Renal cortex interstitium (tissue), 11 donors: ENCODE measurements around the gene IREB2. TPM values are rescaled to one million over a fixed set of nuclear protein-coding genes. Genes with fewer than 3 reads are reported as not detected.
"Not testable (repeated sequence)": the region's sequence is repeated elsewhere in the genome, so short reads cannot be mapped to it uniquely, and the experiment has no call there.

ENCODE experiments used
- DNase-seq, 11 donors: peaks; one replicate each; pipeline ENCODE4 v3.0.0-alpha.2; 2013; ENCODE audit warnings: low read depth in 9 of 11, low spot score in 4 of 11; ENCODE audit errors: extremely low read depth in 1 of 11
- polyA plus RNA-seq, 3 donors: library from polyadenylated mRNA; unstranded; fragments of 120-200 nt; gene quantifications; one replicate each; pipeline ENCODE4 v1.2.1, GENCODE V29; 2013; ENCODE audit not compliant: insufficient read length in 3 of 3

IREB2 gene
- polyA plus RNA-seq, 3 donors = 57.0 to 73.9 (median 68.4) TPM

DNA sequence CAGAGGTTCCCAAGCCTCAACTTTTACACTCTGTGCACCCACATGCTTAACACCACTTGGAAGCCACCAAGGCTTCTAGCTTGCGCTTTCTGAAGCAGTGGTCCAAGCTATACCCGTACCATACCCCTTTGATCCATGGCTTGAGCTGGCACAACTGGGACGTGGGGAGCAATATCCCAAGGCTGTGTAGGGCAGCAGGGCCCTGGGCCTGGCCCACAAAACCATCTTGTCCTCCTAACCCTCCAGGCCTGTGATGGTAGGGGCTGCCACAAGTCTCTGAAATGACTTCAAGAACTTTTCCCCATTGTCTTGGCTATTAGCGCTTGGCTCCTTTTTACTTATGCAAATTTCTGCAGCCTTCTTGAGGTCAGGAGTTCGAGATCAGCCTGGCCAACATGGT lies 86.2 kb downstream of the IREB2 start:
- DNase-seq = no peak

DNA sequence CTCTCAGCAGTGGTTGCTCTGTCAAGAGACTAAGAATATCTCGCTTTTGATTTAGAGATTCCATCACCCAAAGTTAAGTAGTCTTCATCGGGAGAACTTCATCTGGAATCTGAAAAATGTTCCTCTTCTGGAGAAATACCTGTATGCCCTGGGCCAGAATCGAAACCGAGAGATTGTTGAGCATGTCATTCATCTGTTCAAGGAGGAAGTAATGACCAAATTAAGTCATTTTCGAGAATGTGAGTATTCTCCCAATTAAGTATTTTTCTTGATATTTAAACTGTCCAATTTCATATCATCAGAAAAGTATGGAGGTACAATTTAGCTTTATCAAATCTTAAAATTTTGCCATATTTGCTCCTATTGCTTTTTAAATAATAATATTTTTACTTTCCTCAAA lies 89.3 kb downstream of the IREB2 start:
- no peak for DNase-seq

DNA sequence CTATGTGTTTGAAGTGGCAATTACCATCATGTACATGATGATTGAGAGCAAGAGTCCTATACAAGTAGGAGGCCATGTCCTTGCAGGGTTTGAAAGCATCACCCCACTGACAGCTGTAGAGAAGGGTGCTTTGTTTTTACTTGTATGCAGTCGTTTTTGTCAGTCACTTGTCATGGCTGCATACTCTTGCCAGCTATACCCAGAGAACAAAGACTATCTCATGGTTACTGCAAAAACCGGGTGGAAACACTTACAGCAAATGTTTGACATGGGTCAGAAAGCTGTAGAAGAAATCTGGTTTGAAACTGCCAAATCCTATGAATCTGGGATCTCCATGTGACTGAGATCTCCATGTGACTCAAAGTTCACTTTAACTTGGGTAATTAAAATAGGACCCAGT lies 95.3 kb downstream of the IREB2 start:
- no peak for DNase-seq

DNA sequence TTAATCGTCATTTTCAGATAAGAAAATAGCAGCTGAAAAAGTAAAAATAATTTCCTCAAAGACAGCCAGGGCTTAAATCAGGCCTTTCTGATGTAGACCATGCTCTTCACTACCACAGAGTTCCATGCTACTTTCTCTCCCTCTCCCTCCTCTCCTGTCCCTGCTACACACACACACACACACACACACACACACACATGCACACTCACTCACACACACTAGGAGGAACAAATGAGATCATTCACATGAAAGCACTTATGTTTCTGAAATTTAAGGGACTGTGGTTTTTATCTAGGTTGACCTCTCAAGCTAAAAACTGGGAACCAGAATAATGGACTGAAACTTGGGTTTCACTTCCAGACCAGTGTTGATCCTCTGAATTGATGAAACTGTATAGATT lies 98.1 kb downstream of the IREB2 start:
- no peak for DNase-seq

DNA sequence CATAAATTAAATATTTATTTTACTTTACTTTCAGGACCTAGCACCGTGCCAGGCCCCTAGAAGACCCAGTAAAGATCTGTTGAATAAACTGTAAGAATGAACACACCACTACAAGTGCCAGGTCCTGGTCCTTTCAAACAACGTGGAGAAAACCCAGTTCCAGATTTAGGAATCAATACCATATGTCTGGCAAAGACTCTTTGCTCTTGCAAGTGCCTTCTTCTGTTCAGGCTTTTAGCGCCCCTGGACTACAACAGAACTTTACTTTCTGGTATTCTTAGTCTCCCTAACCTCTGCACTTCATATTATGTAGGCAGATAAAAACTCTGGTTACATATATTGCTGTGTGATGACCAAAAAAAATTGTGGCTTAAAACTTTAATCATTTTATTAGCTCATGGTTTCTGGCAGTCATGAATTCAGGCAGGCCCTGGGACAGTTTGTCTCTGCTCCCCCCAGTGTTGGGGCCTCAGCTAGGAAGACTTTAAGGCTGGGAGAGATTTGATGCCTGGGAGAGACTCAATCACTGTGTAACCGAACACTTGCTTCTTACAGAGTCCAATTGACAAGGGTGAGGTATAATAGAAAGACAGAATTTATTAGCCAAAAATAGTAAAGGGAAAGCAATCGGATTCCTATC lies 99.4 kb downstream of the IREB2 start:
- DNase-seq = no peak

DNA sequence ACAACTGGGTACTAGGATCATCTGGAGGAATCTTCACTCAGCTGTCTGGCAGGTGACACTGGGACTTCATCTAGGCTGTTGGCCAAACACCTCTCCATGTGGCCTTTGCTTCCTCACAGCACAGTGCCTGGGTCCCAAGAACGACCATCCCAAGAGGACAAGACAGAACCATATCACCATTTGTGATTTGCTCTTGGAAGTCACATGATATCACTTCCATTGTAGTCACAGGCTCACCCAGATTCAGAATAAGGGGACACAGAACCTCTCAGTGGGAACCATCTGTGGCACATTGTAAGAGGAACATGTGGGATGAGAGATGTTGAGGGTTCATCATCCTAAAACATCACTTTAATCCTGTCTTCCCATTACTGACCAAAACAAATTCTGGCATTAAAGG lies 100.3 kb downstream of the IREB2 start:
- DNase-seq = no peak

DNA sequence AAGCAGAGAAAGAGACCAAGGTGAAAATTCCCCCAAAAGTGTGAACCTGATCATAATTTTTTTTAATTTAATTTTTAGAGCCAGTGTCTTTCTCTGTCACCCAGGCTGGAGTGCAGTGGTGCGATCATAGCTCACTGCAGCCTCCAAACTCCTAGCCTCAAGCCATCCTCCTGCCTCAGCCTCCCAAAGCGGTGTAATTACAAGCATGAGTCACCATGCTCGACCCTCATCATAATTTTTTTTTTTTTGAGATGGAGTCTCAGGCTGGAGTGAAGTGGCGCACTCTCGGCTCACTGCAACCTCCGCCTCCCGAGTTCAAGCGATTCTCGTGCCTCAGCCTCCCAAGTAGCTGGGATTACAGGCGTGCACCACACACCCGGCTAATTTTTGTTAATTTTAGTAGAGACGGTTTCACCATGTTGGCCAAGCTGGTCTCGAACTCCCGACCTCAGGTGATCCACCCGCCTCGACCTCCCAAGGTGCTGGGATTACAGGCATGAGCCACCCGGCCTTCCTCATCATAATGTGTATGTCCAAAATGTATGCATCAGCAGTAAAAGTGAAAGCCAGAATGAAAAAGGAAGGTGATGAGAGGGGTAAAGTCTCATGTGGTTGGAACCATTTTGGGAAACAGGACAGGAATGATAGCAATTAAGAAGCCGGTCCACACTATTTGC lies 101.6 kb downstream of the IREB2 start:
- not testable (repeated sequence) for DNase-seq

DNA sequence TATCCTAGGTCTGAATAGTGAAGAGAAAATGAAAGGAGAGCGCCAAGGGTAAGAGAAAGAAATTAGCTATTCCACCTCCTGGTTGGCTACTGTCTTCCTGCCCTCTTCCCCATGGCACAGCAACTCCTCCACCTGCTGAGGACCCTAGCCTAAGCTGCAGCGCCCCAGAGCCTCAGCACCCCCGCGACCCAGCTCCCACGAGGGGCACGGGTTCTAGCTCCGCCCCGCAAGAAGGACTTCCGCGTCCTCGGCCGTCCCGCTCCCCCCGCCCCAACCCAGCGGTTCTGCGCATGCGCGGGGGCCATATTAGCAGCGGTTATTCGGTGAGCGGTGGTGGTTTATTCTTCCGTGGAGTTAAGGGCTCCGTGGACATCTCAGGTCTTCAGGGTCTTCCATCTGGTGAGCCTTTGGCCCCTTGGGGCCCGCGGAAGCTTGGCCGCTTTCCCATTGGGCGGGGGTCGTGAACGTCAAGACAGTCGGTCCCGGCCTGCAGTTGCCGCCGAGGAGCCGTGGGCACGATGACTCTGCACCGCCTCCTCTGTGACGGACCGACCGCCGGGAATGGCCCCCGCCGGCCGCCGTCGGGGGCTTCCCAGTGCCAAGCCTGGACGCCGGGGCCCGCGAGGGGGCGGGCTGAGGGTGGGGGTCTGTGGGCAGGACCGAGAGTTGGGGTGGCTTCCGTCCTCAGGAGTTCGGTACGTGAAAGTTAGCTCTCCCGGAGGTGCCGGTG lies 102.3 kb downstream of the IREB2 start, which contains the start of gene PSMA4:
PSMA4 (plus strand) TSS at position 304 of the 730 bp plus-strand sequence. CDS start 1,484 bp downstream, outside the sequence.
- DNase-seq = peak; percentile 77 to 92 (median 87)

DNA sequence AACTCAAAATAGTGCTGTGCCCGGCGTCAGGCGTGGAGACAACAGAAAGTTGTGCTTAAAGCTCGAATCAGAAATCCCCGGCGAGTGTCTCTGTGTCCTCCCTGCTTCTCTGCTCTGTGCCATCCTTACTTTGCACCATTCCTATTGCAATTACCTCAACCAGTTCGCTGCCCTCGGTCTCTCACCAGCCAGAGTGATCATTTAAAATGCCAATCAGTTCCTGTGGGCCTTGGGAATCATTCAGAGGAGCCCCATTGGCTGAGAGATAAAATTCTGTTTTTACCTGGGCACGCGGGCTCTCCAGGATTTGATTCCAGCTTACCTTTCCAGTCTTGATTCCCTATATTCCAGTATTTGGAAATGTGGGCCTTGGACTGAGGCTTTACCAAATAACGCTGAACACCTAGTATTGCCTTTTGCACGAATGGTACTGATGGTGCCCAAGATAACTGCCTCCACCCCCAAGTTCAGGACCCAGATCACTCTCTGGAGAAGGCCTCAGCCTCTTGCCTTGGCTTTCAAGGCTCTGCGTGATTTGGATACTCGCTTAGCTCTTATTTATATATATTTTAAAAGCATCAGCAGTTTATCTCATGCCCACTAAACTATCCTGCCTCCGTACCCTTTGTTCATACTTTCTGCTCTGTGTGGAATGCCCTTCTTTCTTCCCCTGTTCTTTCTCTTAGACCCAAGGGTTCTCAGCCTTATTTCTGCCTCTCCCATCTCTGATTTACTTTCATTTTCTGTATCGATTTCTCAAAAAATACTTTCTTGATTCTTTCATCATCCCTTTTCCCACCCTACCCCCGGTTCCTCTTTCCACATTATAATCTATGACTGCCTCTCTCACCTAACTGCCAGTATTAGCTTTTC lies 103.1 kb downstream of the IREB2 start:
- DNase-seq = peak in 1 of 11 donors; percentile 27

DNA sequence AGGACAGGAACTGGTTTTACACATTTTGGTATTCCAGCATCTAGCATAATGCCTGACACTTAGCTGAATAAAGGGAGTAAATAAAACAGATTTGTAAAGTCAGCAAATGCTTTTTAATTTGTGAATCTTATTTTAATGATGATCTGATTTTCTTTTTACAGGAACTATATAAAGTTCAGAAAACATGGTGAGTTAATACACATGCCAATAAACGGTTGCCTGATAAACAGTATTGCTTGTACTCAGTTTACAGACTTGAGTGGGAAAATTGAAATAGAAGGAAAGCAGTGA lies 103.7 kb downstream of the IREB2 start:
- no peak for DNase-seq

DNA sequence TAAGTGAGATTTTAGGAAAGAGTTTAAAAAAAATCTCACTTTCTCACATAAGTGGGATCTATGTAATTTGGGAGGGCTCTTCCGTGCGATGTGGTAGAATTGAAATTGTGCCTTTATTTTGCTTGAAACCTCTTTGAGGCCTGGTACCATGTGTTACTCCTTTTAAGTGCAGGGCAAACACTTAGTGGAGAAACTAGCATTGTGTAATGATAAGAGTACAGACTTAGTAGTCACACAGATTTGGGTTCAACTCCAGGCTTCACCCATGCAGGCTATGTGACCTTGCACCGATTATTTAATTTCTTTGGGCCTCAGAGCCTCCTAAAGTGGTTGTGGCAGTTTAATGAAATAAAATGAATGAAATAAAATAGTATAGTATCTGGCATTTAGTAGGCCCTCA lies 104.6 kb downstream of the IREB2 start:
- no peak for DNase-seq

DNA sequence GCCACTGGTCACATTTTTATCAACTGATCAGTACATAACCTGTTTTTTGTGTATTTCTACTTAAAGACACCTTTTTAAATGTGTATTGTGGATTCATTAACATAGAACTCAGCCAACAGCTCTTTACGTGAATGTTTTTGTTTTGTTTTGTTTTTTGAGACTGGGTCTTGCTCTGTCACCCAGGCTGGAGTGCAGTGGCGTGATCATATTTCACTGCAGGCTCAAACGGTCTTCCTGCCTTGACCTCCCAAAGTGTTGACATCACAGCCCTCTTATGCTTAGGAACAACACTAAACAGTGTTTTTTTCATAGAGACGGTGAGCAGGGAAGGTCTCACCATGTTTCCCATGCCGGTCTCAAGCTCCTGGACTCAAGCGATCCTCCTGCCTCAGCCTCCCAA lies 112.2 kb downstream of the IREB2 start:
- DNase-seq = no peak

DNA sequence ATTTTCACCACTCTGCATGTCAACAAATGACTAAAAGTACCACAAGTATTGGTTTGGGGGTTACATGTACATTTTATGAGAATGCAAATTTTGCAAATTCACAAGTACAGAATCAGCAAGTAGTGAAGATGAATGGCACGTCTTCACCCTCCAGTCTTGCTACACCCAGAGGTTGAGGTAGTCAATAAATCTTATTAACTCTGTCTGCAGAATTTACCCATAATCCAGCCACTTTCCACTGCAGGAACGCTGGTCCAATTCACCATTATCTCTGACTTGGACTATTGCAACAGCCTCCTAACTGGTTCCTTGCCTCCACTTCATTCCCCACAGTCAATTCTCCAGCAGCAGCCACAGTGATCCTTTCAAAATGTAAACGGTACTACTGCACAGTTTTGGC lies 112.8 kb downstream of the IREB2 start:
- DNase-seq = no peak

Other genes with a start within 250 kb of the IREB2 start
- 1 to 10 TPM; 1.1 to 1.7 (median 1.5) TPM for gene ACSBG1, start 203.7 kb upstream of the IREB2 start, polyA plus RNA-seq
- gene DNAJA4, start 173.7 kb upstream of the IREB2 start, polyA plus RNA-seq = 10 to 100 TPM; 23.4 to 32.4 (median 25.3) TPM
- gene SKIC8, start 138.6 kb upstream of the IREB2 start, polyA plus RNA-seq = 100 to 1,000 TPM; 103 to 108 (median 108) TPM
- 10 to 100 TPM; 35.2 to 56.2 (median 44.5) TPM for gene CRABP1, start 97.9 kb upstream of the IREB2 start, polyA plus RNA-seq
- 1 to 10 TPM; 7.2 to 9.8 (median 8.6) TPM for gene HYKK, start 69.4 kb downstream of the IREB2 start, polyA plus RNA-seq
- 100 to 1,000 TPM; 230 to 296 (median 252) TPM for gene PSMA4, start 102.2 kb downstream of the IREB2 start, polyA plus RNA-seq
- gene CHRNA5, start 127.3 kb downstream of the IREB2 start, polyA plus RNA-seq = 1 to 10 TPM; 4.3 to 8.6 (median 8.5) TPM
- 1 to 10 TPM in 1 of 3 donors, under 1 TPM in 2; 0.90 to 1.4 (median 0.98) TPM for gene CHRNA3, start 182.8 kb downstream of the IREB2 start, polyA plus RNA-seq
- 1 to 10 TPM; 3.2 TPM for gene CHRNB4, start 203.0 kb downstream of the IREB2 start, polyA plus RNA-seq